Right forelimb (tissue), 1 donor: ENCODE measurements around the gene CASTOR1.

Source experiments
- DNase-seq: peaks from one replicate; pipeline ENCODE4 v3.0.0-alpha.2; 2018

CASTOR1 gene

GRCh38 chr22:30297991-30298701 lies 8.8 kb upstream of the CASTOR1 start:
- DNase-seq = no peak

- DNase-seq = no peak
These were observed 8.1 kb upstream of the CASTOR1 start for GRCh38 chr22:30297276-30297990.

GRCh38 chr22:30296833-30297232 lies 7.5 kb upstream of the CASTOR1 start:
- no peak for DNase-seq

GRCh38 chr22:30296324-30296723 lies 7.0 kb upstream of the CASTOR1 start:
- DNase-seq = no peak

- no peak for DNase-seq
These were observed 6.3 kb upstream of the CASTOR1 start for GRCh38 chr22:30295576-30295975.

GRCh38 chr22:30294830-30295229 lies 5.5 kb upstream of the CASTOR1 start:
- no peak for DNase-seq

GRCh38 chr22:30294066-30294465 lies 4.8 kb upstream of the CASTOR1 start:
- no peak for DNase-seq

GRCh38 chr22:30293026-30293425 lies 3.7 kb upstream of the CASTOR1 start:
- no peak for DNase-seq

- DNase-seq = no peak
These were observed 3.0 kb upstream of the CASTOR1 start for GRCh38 chr22:30292069-30292970.

GRCh38 chr22:30291058-30291892 lies 2.0 kb upstream of the CASTOR1 start:
- peak; percentile 71 for DNase-seq

- peak; percentile 50 for DNase-seq
These were observed 1.2 kb upstream of the CASTOR1 start for GRCh38 chr22:30290342-30291057.

- DNase-seq = no peak
These were observed 642 bp upstream of the CASTOR1 start for GRCh38 chr22:30289980-30290313.

GRCh38 chr22:30288419-30289140 lies 725 bp downstream of the CASTOR1 start:
- no peak for DNase-seq

GRCh38 chr22:30287648-30288418 lies 1.5 kb downstream of the CASTOR1 start:
- DNase-seq = peak; percentile 88

- peak; percentile 81 for DNase-seq
These were observed 2.3 kb downstream of the CASTOR1 start for GRCh38 chr22:30286813-30287647.

- DNase-seq = no peak
These were observed 3.0 kb downstream of the CASTOR1 start for GRCh38 chr22:30286331-30286730.

- no peak for DNase-seq
These were observed 3.5 kb downstream of the CASTOR1 start for GRCh38 chr22:30285846-30286200.

GRCh38 chr22:30285176-30285845 lies 4.0 kb downstream of the CASTOR1 start:
- DNase-seq = no peak

- DNase-seq = no peak
These were observed 4.6 kb downstream of the CASTOR1 start for GRCh38 chr22:30284666-30285065.
